Right lobe of liver (tissue), 6 donors: ENCODE results near the gene CIDEC. TPM values are rescaled to one million over a fixed set of nuclear protein-coding genes. Genes with fewer than 3 reads are reported as not detected.
A peak's percentile ranks its signal among the peaks of the same experiment; 100 is the strongest.

ENCODE experiments used
- ATAC-seq, 4 donors: fragments of 200-7000 bp; cut with Tn5 transposase; one replicate each; pipeline ENCODE4 v1.9.1; 2020; ENCODE audit warnings: mild to moderate bottlenecking in 4 of 4, moderate library complexity in 4 of 4
- DNase-seq, 3 donors: peaks; one replicate each; pipeline ENCODE4 v3.0.0-alpha.2; 2020
- H3K27ac ChIP-seq, 3 donors: fragments of 200-600 bp; one replicate each; pipeline ENCODE4 v1.8.0; 2022
- H3K27me3 ChIP-seq, 2 donors: fragments of 200-600 bp; one replicate each; pipeline ENCODE4 v1.8.0; 2022
- H3K36me3 ChIP-seq, 4 donors: fragments of 200-600 bp; sonication (generic) in 1 of 4; one replicate each; pipeline versions ENCODE4 v1.5.1 to v1.8.0; 2017 to 2022; ENCODE audit warnings: control low read depth in 1 of 4
- H3K4me1 ChIP-seq, 4 donors: fragments of 200-600 bp; sonication (generic) in 1 of 4; one replicate each; pipeline versions ENCODE4 v1.5.1 to v1.8.0; 2017 to 2022; ENCODE audit warnings: control low read depth in 1 of 4
- H3K4me3 ChIP-seq, 3 donors: fragments of 200-600 bp; one replicate each; pipeline ENCODE4 v1.8.0; 2022
- H3K9me3 ChIP-seq, 4 donors: fragments of 200-600 bp; sonication (generic) in 1 of 4; one replicate each; pipeline versions ENCODE4 v1.5.1 to v1.8.0; 2017 to 2022; ENCODE audit warnings: control low read depth in 1 of 4
- POLR2A ChIP-seq: fragments of 450-650 bp; IDR thresholded peaks from one replicate; pipeline ENCODE4 v1.6.1; 2017; ENCODE audit warnings: antibody characterized with exemption, mild to moderate bottlenecking
- WGBS: methylation state at CpG from one replicate; pipeline ENCODE4 v1.1.6; 2018; ENCODE audit warnings: low coverage, low lambda C conversion rate; ENCODE audit not compliant: insufficient coverage; ENCODE audit errors: missing lambda C conversion rate; 5-methylcytosine and 5-hydroxymethylcytosine counted together
- intact Hi-C, 2 donors: fragments of 100-400 bp; cut with DNase I; formaldehyde crosslinking; loops; one replicate each; pipeline versions ENCODE4 v1.11.2 to v1.14.1; 2022
- total RNA-seq, 6 experiments: library from RNA; depleted of rRNA in 2 of 6; stranded (reverse); fragments of >200 nt in 2 of 6; fragmentation: NEBNext Ultra II Directional in 3 of 6; extraction: Animal tissue kit (Norgen Biotek cat#: 25700) in 3 of 6; gene quantifications; one replicate each; pipeline versions ENCODE4 v1.1.0 to v1.2.4, GENCODE V29; 2016 to 2023
- TF ChIP-seq, protein P1 (sequence below), 4 donors: fragments of 200-600 bp in 3 of 4; fragments of 450-650 bp in 1 of 4; IDR thresholded peaks; one replicate each; pipeline versions ENCODE4 v1.5.1 to v1.8.0; 2016 to 2022; ENCODE audit warnings: antibody characterized with exemption in 4 of 4, mild to moderate bottlenecking in 2 of 4
- donor health status: DM: no; HTN: yes; CAD: no.
- donor health status: DM: no; HTN: no; CAD: no.
- donor health status: DM: no; HTN: no; CAD: no.
- donor health status: DM: no; HTN: yes; CAD: no.
- donor health status: DM: no; HTN: yes; CAD: no.

CIDEC gene
- total RNA-seq, 6 experiments from 2014 or later: 1.0 to 101 (median 2.7) TPM

DNA sequence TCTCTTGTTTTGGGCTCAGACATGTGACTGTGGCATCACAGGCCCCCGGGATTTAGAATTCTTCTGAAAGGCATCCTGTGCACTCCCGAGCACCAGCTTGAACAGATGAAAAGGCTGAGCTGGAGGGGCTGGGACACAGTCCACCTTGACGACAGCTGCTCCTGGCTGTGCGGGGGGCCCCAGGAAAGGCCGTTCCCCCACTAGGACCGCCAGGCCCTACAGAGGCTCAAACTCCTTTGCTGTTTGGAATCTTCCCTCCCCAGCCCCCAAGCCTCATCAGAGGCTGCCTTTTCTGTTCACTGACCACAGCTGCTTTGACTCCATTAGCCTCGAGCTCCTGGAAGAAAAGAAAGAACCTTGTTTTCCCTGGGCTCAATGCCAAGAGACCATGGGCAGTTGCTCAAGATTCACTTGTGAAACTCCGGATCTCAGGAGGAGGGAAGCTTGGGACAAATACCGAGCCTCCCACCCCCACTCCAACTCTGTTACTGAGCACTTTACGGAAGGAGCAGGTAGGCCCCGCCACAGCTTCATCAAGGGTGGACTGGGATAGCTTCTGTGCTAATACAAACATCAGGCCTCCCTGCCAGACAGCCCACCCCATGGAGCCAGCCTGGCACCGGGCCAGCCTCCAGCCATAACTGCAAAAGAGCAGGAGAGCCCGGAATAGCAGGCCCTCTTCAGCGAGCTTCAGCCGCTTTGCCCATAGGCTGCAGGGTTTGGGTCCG lies 15.7 kb downstream of the CIDEC start:
- Histone ChIP-seq H3K4me1 (no peaks in the 10 kb centered on the region), H3K27ac (no peak overlapping the region), H3K36me3 (no peaks in the 10 kb centered on the region), H3K9me3 (no peaks in the 10 kb centered on the region), H3K4me3 (no peak overlapping the region), H3K27me3 (no peaks in the 10 kb centered on the region)
- DNase-seq: no peak
- ATAC-seq: no peak
- 72% methylated on average over 7 of the region's 16 CpGs for WGBS
- intact Hi-C loops: no loop called here
- TF ChIP-seq, protein P1, sequence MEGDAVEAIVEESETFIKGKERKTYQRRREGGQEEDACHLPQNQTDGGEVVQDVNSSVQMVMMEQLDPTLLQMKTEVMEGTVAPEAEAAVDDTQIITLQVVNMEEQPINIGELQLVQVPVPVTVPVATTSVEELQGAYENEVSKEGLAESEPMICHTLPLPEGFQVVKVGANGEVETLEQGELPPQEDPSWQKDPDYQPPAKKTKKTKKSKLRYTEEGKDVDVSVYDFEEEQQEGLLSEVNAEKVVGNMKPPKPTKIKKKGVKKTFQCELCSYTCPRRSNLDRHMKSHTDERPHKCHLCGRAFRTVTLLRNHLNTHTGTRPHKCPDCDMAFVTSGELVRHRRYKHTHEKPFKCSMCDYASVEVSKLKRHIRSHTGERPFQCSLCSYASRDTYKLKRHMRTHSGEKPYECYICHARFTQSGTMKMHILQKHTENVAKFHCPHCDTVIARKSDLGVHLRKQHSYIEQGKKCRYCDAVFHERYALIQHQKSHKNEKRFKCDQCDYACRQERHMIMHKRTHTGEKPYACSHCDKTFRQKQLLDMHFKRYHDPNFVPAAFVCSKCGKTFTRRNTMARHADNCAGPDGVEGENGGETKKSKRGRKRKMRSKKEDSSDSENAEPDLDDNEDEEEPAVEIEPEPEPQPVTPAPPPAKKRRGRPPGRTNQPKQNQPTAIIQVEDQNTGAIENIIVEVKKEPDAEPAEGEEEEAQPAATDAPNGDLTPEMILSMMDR (IDR thresholded peaks at IDR 0.05): no peak
- no peak for TF ChIP-seq POLR2A

GRCh38 chr3:9863058-9863772 lies 16.8 kb downstream of the CIDEC start:
- Histone ChIP-seq H3K27ac (no peak overlapping the region), H3K9me3 (no peaks in the 10 kb centered on the region), H3K4me1 (no peaks in the 10 kb centered on the region), H3K4me3 (peak overlapping the region; percentile 44 to 54 (median 46)), H3K36me3 (no peaks in the 10 kb centered on the region), H3K27me3 (no peaks in the 10 kb centered on the region)
- WGBS: 72% methylated on average over 4 of the region's 22 CpGs
- TF ChIP-seq POLR2A: no peak
- TF ChIP-seq, protein P1 (IDR thresholded peaks at IDR 0.05): no peak
- peak in 1 of 4 donors; percentile 9 for ATAC-seq
- intact Hi-C loops: no loop called here
- DNase-seq: no peak

DNA sequence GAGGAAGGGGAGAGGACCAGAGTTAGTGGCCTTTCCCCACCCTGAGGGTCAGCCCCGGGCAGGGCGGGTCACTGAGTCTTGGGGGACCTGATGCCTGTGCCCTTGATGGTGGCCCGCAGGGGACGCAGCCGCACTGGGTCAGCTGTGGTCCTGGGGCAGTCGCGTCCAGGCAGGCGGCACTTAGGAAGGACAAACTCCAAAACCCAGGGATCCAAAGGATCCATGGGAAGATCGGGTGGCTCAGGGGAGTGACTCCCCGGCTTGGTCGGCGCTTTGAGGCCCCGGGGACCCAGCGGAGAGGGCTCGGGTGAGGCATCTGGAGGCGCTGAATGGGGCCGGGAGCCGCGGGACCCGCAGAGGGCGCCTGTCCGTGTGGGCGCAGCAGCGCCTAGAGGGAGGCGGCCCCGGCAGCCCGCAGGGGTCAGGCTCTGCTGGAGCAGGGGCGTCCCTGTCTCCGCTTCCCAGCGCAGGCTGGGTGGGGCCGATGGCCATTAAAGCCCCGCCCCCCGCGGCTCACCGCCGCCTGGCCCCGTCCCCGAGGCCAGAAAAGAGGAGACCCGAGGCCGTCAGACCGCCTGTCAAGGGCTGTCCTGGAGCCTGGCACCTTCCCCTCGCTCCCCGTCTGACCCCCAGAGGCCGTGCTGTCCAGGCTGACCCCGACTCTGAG lies 17.5 kb downstream of the CIDEC start:
- TF ChIP-seq POLR2A: no peak
- TF ChIP-seq, protein P1 (IDR thresholded peaks at IDR 0.05): peak; percentile 43 to 67 (median 54)
- H3K27me3 ChIP-seq: no peaks in the 10 kb centered on the region
- 20% methylated on average over 8 of the region's 45 CpGs for WGBS
- DNase-seq (peak; percentile 71 to 79 (median 74)), ATAC-seq (peak; percentile 93 to 99 (median 94))
- H3K9me3 ChIP-seq: no peaks in the 10 kb centered on the region
- no peaks in the 10 kb centered on the region for H3K4me1 ChIP-seq
- H3K36me3 ChIP-seq: no peaks in the 10 kb centered on the region
- intact Hi-C loops: no loop called here
- H3K27ac ChIP-seq: no peak overlapping the region
- H3K4me3 ChIP-seq: peak overlapping the region; percentile 44 to 54 (median 46)

DNA sequence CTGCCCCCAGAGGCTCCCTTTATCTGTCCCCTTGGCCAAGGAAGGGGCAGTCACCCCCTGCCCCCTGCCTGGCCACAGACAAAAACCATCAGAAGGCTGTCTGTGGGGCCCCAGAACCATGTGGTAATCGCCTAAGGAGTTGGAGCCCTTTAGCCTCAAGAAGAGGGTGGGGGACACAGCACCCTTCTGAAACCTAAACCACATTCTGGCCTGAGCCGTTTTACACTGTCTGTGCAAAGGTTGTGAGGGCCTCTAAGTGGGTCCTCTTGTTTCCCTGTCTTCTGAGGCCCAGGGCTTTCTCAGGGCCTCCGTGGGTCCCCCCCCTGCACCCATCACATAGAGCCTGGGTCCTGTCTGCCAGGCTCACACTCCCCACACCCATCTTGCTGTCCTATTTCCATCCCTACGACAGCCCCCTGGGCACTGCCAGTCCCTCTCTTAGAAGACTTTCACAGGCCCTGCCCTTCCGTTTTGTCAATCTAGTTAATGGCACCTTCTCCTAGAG lies 18.4 kb downstream of the CIDEC start:
- ATAC-seq (no peak), DNase-seq (no peak)
- intact Hi-C loops: no loop called here
- H3K9me3 ChIP-seq: no peaks in the 10 kb centered on the region
- no peaks in the 10 kb centered on the region for H3K4me1 ChIP-seq
- 82% methylated on average over 3 of the region's 5 CpGs for WGBS
- H3K4me3 ChIP-seq: no peak overlapping the region
- TF ChIP-seq, protein P1 (IDR thresholded peaks at IDR 0.05): no peak
- TF ChIP-seq POLR2A: no peak
- H3K36me3 ChIP-seq: no peaks in the 10 kb centered on the region
- no peak overlapping the region for H3K27ac ChIP-seq
- no peaks in the 10 kb centered on the region for H3K27me3 ChIP-seq
